ENCODE results near the gene B4GALT4.

DNA sequence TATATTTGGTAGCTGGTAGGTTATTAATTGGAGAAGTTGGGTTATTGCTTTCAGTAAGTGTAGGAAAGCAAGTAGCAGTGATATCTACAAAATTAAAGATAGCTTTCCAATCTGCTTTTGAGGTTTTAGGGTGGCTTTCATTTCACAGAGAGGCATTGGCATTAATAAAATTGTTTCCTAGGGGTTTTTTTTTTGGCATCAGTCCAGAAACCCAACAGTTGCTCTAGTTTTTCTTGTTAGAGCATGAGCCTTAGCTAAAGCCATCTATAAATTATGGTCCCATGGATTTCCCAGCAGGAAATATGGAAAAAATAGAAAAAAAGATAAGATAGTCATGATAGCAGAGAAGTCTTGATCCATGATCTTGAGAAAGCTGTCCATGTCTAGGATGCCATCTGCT lies 3.0 kb upstream of the B4GALT4 start:
- no peak for TF ChIP-seq BHLHE40 (IDR thresholded peaks at IDR 0.05; ENCODE audit: borderline replicate concordance)
- no peak for TF ChIP-seq ZNF384 (IDR thresholded peaks at IDR 0.05)
- TF ChIP-seq TARDBP (IDR thresholded peaks at IDR 0.05) = no peak
- TF ChIP-seq SUZ12 (IDR thresholded peaks at IDR 0.05) = no peak
- no peak for TF ChIP-seq ARNT (IDR thresholded peaks at IDR 0.05)
- no peak for TF ChIP-seq CTBP1 (IDR thresholded peaks at IDR 0.05; ENCODE audit: borderline replicate concordance)
- no peak for TF ChIP-seq FOXM1 (IDR thresholded peaks at IDR 0.05; ENCODE audit: borderline replicate concordance)
- TF ChIP-seq NFRKB (IDR thresholded peaks at IDR 0.05) = no peak
- no peak for TF ChIP-seq HDGF (IDR thresholded peaks at IDR 0.05; ENCODE audit: borderline replicate concordance)
- no peak for TF ChIP-seq FOXA1 (IDR thresholded peaks at IDR 0.05)
- TF ChIP-seq SP1 (IDR thresholded peaks at IDR 0.05) = no peak
- no peak for TF ChIP-seq FOXK2 (IDR thresholded peaks at IDR 0.05)
- TF ChIP-seq LEF1 (IDR thresholded peaks at IDR 0.05; ENCODE audit: borderline replicate concordance) = no peak

Measured in HEK293T (cell line).